Lower lobe of right lung (tissue), 2 donors: ENCODE data around the gene LPP. TPM values are rescaled to one million over a fixed set of nuclear protein-coding genes. Genes with fewer than 3 reads are reported as not detected.
A peak's percentile ranks its signal among the peaks of the same experiment; 100 is the strongest.

Experiments used
- ATAC-seq, 2 donors: fragments of 200-7000 bp; cut with Tn5 transposase; one replicate each; pipeline ENCODE4 v1.9.1; 2020 to 2022; ENCODE audit warnings: mild to moderate bottlenecking in 2 of 2, moderate library complexity in 2 of 2
- DNase-seq: peaks from one replicate; pipeline ENCODE4 v3.0.0-alpha.2; 2020
- H3K27ac ChIP-seq: fragments of 200-600 bp; one replicate; pipeline ENCODE4 v1.8.0; 2022
- H3K27me3 ChIP-seq: fragments of 200-600 bp; one replicate; pipeline ENCODE4 v1.8.0; 2022; ENCODE audit warnings: low read depth
- H3K36me3 ChIP-seq: fragments of 200-600 bp; one replicate; pipeline ENCODE4 v1.8.0; 2022; ENCODE audit warnings: mild to moderate bottlenecking
- H3K4me1 ChIP-seq: fragments of 200-600 bp; one replicate; pipeline ENCODE4 v1.8.0; 2022
- H3K4me3 ChIP-seq: fragments of 200-600 bp; one replicate; pipeline ENCODE4 v1.8.0; 2022; ENCODE audit warnings: mild to moderate bottlenecking
- H3K9me3 ChIP-seq: fragments of 200-600 bp; one replicate; pipeline ENCODE4 v1.8.0; 2022
- intact Hi-C: fragments of 100-400 bp; cut with DNase I; formaldehyde crosslinking; loops from one replicate; pipeline ENCODE4 v1.11.0; 2022
- total RNA-seq: library from RNA; stranded (reverse); fragmentation: NEBNext Ultra II Directional; extraction: Animal tissue kit (Norgen Biotek cat#: 25700); gene quantifications from one replicate; pipeline ENCODE4 v1.2.1, GENCODE V29; 2021
- TF ChIP-seq, protein P1 (sequence below): fragments of 200-600 bp; IDR thresholded peaks from one replicate; pipeline ENCODE4 v1.8.0; 2022; ENCODE audit warnings: antibody characterized with exemption, mild to moderate bottlenecking
- donor health status: DM: no; HTN: yes; CAD: no; lungs with severe emphysema.

Gene LPP
- total RNA-seq, 1 donor from 2014 or later = 180 TPM

DNA sequence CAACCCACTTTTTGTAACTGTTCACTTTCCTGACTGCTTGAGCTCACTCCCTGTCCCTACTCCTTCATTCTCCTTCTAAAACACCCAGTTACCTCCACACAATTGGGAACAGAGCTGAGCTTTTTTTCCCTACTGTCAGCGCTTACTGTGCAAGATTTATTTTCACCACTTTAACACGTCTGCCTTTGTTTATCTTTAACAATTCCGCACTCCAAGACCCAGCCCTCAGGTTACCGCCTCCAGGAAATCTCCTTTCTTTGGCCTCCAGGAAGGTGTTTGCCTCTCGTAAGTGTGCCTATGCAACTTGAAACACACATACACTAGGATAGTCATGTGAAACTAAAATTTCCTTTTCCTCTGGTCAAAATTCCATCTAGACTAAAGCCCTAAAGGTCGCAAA lies 745.9 kb downstream of the LPP start:
- no peaks in the 10 kb centered on the region for H3K27me3 ChIP-seq
- no peaks in the 10 kb centered on the region for H3K9me3 ChIP-seq
- H3K4me3 ChIP-seq = no peak overlapping the region
- ATAC-seq (peak; percentile 60 to 62), DNase-seq (no peak)
- H3K4me1 ChIP-seq = peaks cover 25% of the 10 kb centered on the region
- no peaks in the 10 kb centered on the region for H3K36me3 ChIP-seq
- TF ChIP-seq, protein P1, sequence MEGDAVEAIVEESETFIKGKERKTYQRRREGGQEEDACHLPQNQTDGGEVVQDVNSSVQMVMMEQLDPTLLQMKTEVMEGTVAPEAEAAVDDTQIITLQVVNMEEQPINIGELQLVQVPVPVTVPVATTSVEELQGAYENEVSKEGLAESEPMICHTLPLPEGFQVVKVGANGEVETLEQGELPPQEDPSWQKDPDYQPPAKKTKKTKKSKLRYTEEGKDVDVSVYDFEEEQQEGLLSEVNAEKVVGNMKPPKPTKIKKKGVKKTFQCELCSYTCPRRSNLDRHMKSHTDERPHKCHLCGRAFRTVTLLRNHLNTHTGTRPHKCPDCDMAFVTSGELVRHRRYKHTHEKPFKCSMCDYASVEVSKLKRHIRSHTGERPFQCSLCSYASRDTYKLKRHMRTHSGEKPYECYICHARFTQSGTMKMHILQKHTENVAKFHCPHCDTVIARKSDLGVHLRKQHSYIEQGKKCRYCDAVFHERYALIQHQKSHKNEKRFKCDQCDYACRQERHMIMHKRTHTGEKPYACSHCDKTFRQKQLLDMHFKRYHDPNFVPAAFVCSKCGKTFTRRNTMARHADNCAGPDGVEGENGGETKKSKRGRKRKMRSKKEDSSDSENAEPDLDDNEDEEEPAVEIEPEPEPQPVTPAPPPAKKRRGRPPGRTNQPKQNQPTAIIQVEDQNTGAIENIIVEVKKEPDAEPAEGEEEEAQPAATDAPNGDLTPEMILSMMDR = no peak
- intact Hi-C loops = no loop called here
- H3K27ac ChIP-seq = no peak overlapping the region

DNA sequence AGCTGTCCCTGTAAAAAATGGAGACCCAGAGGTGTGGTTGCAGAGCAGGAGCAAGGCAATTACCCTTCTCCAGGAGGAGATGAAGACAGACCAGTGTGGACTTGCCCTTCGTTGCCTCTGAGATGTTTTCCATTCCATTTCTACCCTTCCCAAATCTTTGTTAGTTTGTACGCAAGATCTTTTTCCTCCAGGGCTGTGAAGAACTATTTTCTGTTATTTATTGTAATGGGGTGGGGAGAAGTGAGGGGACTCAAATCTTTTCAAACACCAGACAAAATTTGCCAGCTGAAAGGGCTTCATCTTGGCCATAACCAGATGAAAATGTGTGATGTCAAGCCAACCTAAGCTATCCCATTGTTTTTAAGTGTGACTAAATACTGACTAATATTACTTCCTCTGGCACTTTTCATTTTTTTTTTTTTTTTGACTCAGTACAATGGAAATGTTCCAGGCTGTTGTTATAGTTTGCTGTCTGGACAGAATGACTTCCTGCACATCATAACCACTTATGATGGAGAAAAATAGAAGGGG lies 746.5 kb downstream of the LPP start:
- peaks cover 25% of the 10 kb centered on the region for H3K4me1 ChIP-seq
- intact Hi-C loops = no loop called here
- TF ChIP-seq, protein P1 = no peak
- no peak overlapping the region for H3K27ac ChIP-seq
- H3K9me3 ChIP-seq = no peaks in the 10 kb centered on the region
- peak in 1 of 2 donors; percentile 52 for ATAC-seq
- H3K36me3 ChIP-seq = no peaks in the 10 kb centered on the region
- no peaks in the 10 kb centered on the region for H3K27me3 ChIP-seq
- H3K4me3 ChIP-seq = no peak overlapping the region
- no peak for DNase-seq

DNA sequence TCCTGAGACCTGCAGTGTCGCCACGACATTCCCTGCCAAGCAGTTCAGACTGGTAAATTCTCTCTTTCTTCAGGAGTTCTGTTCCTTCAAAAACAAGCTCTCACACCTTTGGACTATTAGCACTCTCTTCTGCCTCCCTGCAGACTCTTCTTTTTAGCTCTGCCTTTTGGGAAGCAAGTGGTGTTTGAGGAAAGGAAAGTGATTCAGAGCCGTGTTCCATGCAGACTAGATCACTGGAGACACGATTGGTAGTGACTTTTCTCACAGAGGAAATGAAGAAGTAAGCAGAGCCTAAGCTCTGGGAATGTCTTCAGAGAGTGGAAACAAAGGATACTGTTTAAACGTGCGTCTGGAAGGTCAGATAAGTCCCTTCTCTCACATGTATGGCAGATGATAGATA lies 747.2 kb downstream of the LPP start:
- no peaks in the 10 kb centered on the region for H3K27me3 ChIP-seq
- DNase-seq = no peak
- H3K27ac ChIP-seq = peak overlapping the region; percentile 44
- no peaks in the 10 kb centered on the region for H3K36me3 ChIP-seq
- TF ChIP-seq, protein P1 = no peak
- H3K4me1 ChIP-seq = peaks cover 29% of the 10 kb centered on the region
- ATAC-seq = peak in 1 of 2 donors; percentile 31
- no peaks in the 10 kb centered on the region for H3K9me3 ChIP-seq
- intact Hi-C loops = no loop called here
- H3K4me3 ChIP-seq = no peak overlapping the region

DNA sequence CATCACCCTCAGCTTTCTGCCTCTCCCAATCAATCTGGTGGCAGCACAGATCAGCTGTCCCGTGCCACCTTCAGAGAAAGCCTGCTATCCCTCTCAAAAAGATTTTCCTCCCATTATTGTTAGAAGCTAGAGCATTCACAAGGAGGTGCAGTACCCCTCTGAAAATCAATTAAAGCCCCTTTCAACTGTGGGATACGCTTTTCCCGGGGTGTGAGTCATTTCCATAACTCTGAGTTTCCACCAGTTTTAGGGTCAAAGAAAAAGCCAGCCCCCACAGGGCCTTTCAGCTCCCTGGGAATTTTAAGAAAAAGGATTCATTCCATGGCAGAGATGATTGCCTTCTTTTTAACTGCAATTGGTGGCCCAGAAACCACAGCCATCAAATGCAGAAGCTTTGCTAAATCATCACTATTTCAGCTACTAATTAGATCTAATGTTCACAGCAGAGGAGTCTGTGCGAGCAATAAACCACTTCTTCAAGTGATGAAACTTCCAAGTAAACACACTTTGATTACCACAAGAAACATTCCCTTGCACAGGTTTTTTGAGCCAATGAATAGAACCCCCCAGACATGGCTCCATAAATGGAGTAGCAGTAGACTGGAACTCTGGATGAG lies 747.8 kb downstream of the LPP start:
- Histone ChIP-seq H3K36me3 (no peaks in the 10 kb centered on the region), H3K27me3 (peaks cover 4% of the 10 kb centered on the region), H3K4me1 (peaks cover 32% of the 10 kb centered on the region), H3K4me3 (no peak overlapping the region), H3K9me3 (no peaks in the 10 kb centered on the region), H3K27ac (peak overlapping the region; percentile 44)
- DNase-seq (no peak), ATAC-seq (no peak)
- TF ChIP-seq, protein P1 = no peak
- intact Hi-C loops = no loop called here

DNA sequence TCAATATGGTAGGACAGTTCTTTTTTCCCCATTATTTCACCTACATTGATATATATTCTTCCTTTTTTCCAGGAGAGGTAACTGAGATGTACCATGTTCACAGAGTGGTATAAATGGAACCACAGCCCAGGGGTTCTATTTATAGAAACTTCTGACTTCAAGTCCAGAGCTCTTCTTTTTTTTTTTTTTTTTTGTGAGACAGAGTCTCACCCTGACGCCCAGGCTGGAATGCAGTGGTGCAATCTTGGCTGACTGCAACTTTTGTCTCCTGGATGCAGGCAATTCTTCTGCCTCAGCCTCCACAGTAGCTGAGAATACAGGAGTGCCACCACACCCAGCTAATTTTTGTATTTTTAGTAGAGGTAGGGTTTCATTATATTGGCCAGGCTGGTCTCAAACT lies 750.7 kb downstream of the LPP start:
- TF ChIP-seq, protein P1 = no peak
- intact Hi-C loops = no loop called here
- H3K9me3 ChIP-seq = no peaks in the 10 kb centered on the region
- peaks cover 30% of the 10 kb centered on the region for H3K4me1 ChIP-seq
- H3K27ac ChIP-seq = peak overlapping the region; percentile 27
- ATAC-seq (no peak), DNase-seq (no peak)
- H3K27me3 ChIP-seq = peaks cover 4% of the 10 kb centered on the region
- H3K4me3 ChIP-seq = no peak overlapping the region
- no peaks in the 10 kb centered on the region for H3K36me3 ChIP-seq
